ENCODE results near the gene GPLD1.
"Not testable (repeated sequence)": the region's sequence is repeated elsewhere in the genome, so short reads cannot be mapped to it uniquely, and the experiment has no call there.

The GPLD1 gene

GRCh38 chr6:24451581-24452388 is 37.6 kb downstream of the GPLD1 start:
- no peak for DNase-seq

GRCh38 chr6:24448828-24449525 is 40.4 kb downstream of the GPLD1 start:
- DNase-seq, result no peak

- DNase-seq, result peak in 1 of 2 donors; percentile 10
Observed at GRCh38 chr6:24448396-24448795, 41.0 kb downstream of the GPLD1 start.

- DNase-seq, result no peak
Observed at GRCh38 chr6:24446670-24447069, 42.7 kb downstream of the GPLD1 start.

- no peak for DNase-seq
Observed at GRCh38 chr6:24445704-24446103, 43.7 kb downstream of the GPLD1 start.

- DNase-seq, result no peak
Observed at GRCh38 chr6:24444588-24444987, 44.8 kb downstream of the GPLD1 start.

- no peak for DNase-seq
Observed at GRCh38 chr6:24441599-24441904, 47.8 kb downstream of the GPLD1 start.

GRCh38 chr6:24440897-24441598 is 48.3 kb downstream of the GPLD1 start:
- DNase-seq, result no peak

GRCh38 chr6:24439858-24440539 is 49.4 kb downstream of the GPLD1 start:
- DNase-seq, result no peak

- DNase-seq, result no peak
Observed at GRCh38 chr6:24436979-24437378, 52.4 kb downstream of the GPLD1 start.

GRCh38 chr6:24432611-24433010 is 56.8 kb downstream of the GPLD1 start:
- DNase-seq, result no peak

GRCh38 chr6:24431045-24431451 is 58.3 kb downstream of the GPLD1 start:
- DNase-seq, result peak; percentile 29 to 77

- DNase-seq, result no peak
Observed at GRCh38 chr6:24430086-24430485, 59.3 kb downstream of the GPLD1 start.

GRCh38 chr6:24429146-24429545 is 60.2 kb downstream of the GPLD1 start:
- DNase-seq, result peak in 1 of 2 donors; percentile 18

- DNase-seq, result peak in 1 of 2 donors; percentile 16
Observed at GRCh38 chr6:24428615-24429014, 60.8 kb downstream of the GPLD1 start.

GRCh38 chr6:24426729-24427446 is 62.5 kb downstream of the GPLD1 start:
- no peak for DNase-seq

- DNase-seq, result no peak
Observed at GRCh38 chr6:24425091-24425490, 64.3 kb downstream of the GPLD1 start.

GRCh38 chr6:24419526-24419925 is 69.9 kb downstream of the GPLD1 start:
- no peak for DNase-seq

- DNase-seq, result no peak
Observed at GRCh38 chr6:24415753-24416152, 73.6 kb downstream of the GPLD1 start.

- not testable (repeated sequence) for DNase-seq
Observed at GRCh38 chr6:24414531-24414930, 74.8 kb downstream of the GPLD1 start.

- no peak for DNase-seq
Observed at GRCh38 chr6:24412294-24412693, 77.1 kb downstream of the GPLD1 start.

- no peak for DNase-seq
Observed at GRCh38 chr6:24410622-24411021, 78.8 kb downstream of the GPLD1 start.

All from inflammatory macrophage treated with lipopolysaccharide for 1 hour (primary cell).